ENCODE measurements around the gene ZNF684. TPM values are rescaled to one million over a fixed set of nuclear protein-coding genes. Genes with fewer than 3 reads are reported as not detected.
"Not testable (repeated sequence)": the region's sequence is repeated elsewhere in the genome, so short reads cannot be mapped to it uniquely, and the experiment has no call there.

Gene ZNF684
- total RNA-seq, 2 experiments from 2014 or later, result 6.6 to 6.8 TPM

- H3K27me3 Mint-ChIP-seq, result no peaks in the 10 kb centered on the region
- H3K4me1 Mint-ChIP-seq, result no peaks in the 10 kb centered on the region
- DNase-seq, result no peak
- no peak overlapping the region for H3K4me3 Mint-ChIP-seq
- POLR2A ChIA-PET, result no interaction called here
- H3K36me3 Mint-ChIP-seq (ENCODE audit: low read depth), result peaks cover 70% of the 10 kb centered on the region
- peaks cover 18% of the 10 kb centered on the region for H3K9me3 Mint-ChIP-seq
- H3K27ac Mint-ChIP-seq, result no peak overlapping the region
- CTCF ChIA-PET, result no interaction called here
Observed at GRCh38 chr1:40539338-40539737, 7.9 kb downstream of the ZNF684 start.

GRCh38 chr1:40546957-40547356 is 15.5 kb downstream of the ZNF684 start:
- H3K4me3 Mint-ChIP-seq, result no peak overlapping the region
- DNase-seq, result no peak
- no peaks in the 10 kb centered on the region for H3K27me3 Mint-ChIP-seq
- H3K27ac Mint-ChIP-seq, result no peak overlapping the region
- ChIA-PET CTCF (no interaction called here), POLR2A (no interaction called here)
- H3K36me3 Mint-ChIP-seq (ENCODE audit: low read depth), result peaks cover 63% of the 10 kb centered on the region
- peaks cover 41% of the 10 kb centered on the region for H3K9me3 Mint-ChIP-seq
- H3K4me1 Mint-ChIP-seq, result no peaks in the 10 kb centered on the region

- Mint-ChIP-seq H3K4me1 (no peaks in the 10 kb centered on the region), H3K27ac (no peak overlapping the region), H3K36me3 (ENCODE audit: low read depth) (peaks cover 8% of the 10 kb centered on the region), H3K27me3 (peaks cover 2% of the 10 kb centered on the region), H3K4me3 (no peak overlapping the region), H3K9me3 (peaks cover 13% of the 10 kb centered on the region)
- no peak for DNase-seq
- ChIA-PET POLR2A (no interaction called here), CTCF (no interaction called here)
Observed at GRCh38 chr1:40553017-40553416, 21.6 kb downstream of the ZNF684 start.

GRCh38 chr1:40554807-40555206 is 23.4 kb downstream of the ZNF684 start:
- POLR2A ChIA-PET; H3K4me3 Mint-ChIP-seq; H3K27me3 Mint-ChIP-seq; DNase-seq; CTCF ChIA-PET; H3K27ac Mint-ChIP-seq; H3K4me1 Mint-ChIP-seq; H3K36me3 Mint-ChIP-seq (ENCODE audit: low read depth): not testable (repeated sequence)
- H3K9me3 Mint-ChIP-seq, result peaks cover 11% of the 10 kb centered on the region

GRCh38 chr1:40556121-40556520 is 24.7 kb downstream of the ZNF684 start:
- POLR2A ChIA-PET, result no interaction called here
- DNase-seq, result no peak
- peaks cover 10% of the 10 kb centered on the region for H3K9me3 Mint-ChIP-seq
- H3K27me3 Mint-ChIP-seq, result peaks cover 2% of the 10 kb centered on the region
- no peak overlapping the region for H3K4me3 Mint-ChIP-seq
- CTCF ChIA-PET, result interaction anchor here (0.6 kb wide), 1 partner anchor 950 kb away, joined by 5 read pairs; no protein-coding TSS in a partner anchor
- H3K36me3 Mint-ChIP-seq (ENCODE audit: low read depth), result peaks cover 5% of the 10 kb centered on the region
- no peaks in the 10 kb centered on the region for H3K4me1 Mint-ChIP-seq
- H3K27ac Mint-ChIP-seq, result no peak overlapping the region

GRCh38 chr1:40558241-40558640 is 26.8 kb downstream of the ZNF684 start:
- CTCF ChIA-PET; POLR2A ChIA-PET; H3K27me3 Mint-ChIP-seq; DNase-seq; H3K36me3 Mint-ChIP-seq (ENCODE audit: low read depth); H3K27ac Mint-ChIP-seq; H3K4me3 Mint-ChIP-seq; H3K4me1 Mint-ChIP-seq: not testable (repeated sequence)
- H3K9me3 Mint-ChIP-seq, result peaks cover 10% of the 10 kb centered on the region

- ChIA-PET POLR2A (no interaction called here), CTCF (no interaction called here)
- no peaks in the 10 kb centered on the region for H3K4me1 Mint-ChIP-seq
- peaks cover 16% of the 10 kb centered on the region for H3K9me3 Mint-ChIP-seq
- H3K27me3 Mint-ChIP-seq, result peaks cover 3% of the 10 kb centered on the region
- no peak overlapping the region for H3K4me3 Mint-ChIP-seq
- peaks cover 5% of the 10 kb centered on the region for H3K36me3 Mint-ChIP-seq (ENCODE audit: low read depth)
- no peak for DNase-seq
- no peak overlapping the region for H3K27ac Mint-ChIP-seq
Observed at GRCh38 chr1:40562185-40562584, 30.7 kb downstream of the ZNF684 start.

GRCh38 chr1:40563266-40563665 is 31.8 kb downstream of the ZNF684 start:
- Mint-ChIP-seq H3K36me3 (ENCODE audit: low read depth) (peaks cover 5% of the 10 kb centered on the region), H3K9me3 (peaks cover 12% of the 10 kb centered on the region), H3K27me3 (peaks cover 3% of the 10 kb centered on the region), H3K4me1 (no peaks in the 10 kb centered on the region), H3K27ac (no peak overlapping the region), H3K4me3 (no peak overlapping the region)
- DNase-seq, result no peak
- POLR2A ChIA-PET, result no interaction called here
- CTCF ChIA-PET, result no interaction called here

- ChIA-PET CTCF (no interaction called here), POLR2A (no interaction called here)
- peaks cover 12% of the 10 kb centered on the region for H3K9me3 Mint-ChIP-seq
- peaks cover 5% of the 10 kb centered on the region for H3K36me3 Mint-ChIP-seq (ENCODE audit: low read depth)
- H3K4me3 Mint-ChIP-seq, result no peak overlapping the region
- no peak for DNase-seq
- no peaks in the 10 kb centered on the region for H3K4me1 Mint-ChIP-seq
- no peak overlapping the region for H3K27ac Mint-ChIP-seq
- peaks cover 3% of the 10 kb centered on the region for H3K27me3 Mint-ChIP-seq
Observed at GRCh38 chr1:40564506-40564905, 33.1 kb downstream of the ZNF684 start.

- DNase-seq, result no peak
- peaks cover 11% of the 10 kb centered on the region for H3K9me3 Mint-ChIP-seq
- no peaks in the 10 kb centered on the region for H3K4me1 Mint-ChIP-seq
- H3K4me3 Mint-ChIP-seq, result no peak overlapping the region
- CTCF ChIA-PET, result no interaction called here
- peaks cover 3% of the 10 kb centered on the region for H3K27me3 Mint-ChIP-seq
- no peak overlapping the region for H3K27ac Mint-ChIP-seq
- H3K36me3 Mint-ChIP-seq (ENCODE audit: low read depth), result peaks cover 2% of the 10 kb centered on the region
- POLR2A ChIA-PET, result no interaction called here
Observed at GRCh38 chr1:40564913-40565312, 33.5 kb downstream of the ZNF684 start.

GRCh38 chr1:40567825-40568224 is 36.4 kb downstream of the ZNF684 start:
- H3K27ac Mint-ChIP-seq, result no peak overlapping the region
- peaks cover 6% of the 10 kb centered on the region for H3K27me3 Mint-ChIP-seq
- H3K9me3 Mint-ChIP-seq, result peaks cover 8% of the 10 kb centered on the region
- ChIA-PET CTCF (no interaction called here), POLR2A (no interaction called here)
- H3K36me3 Mint-ChIP-seq (ENCODE audit: low read depth), result no peaks in the 10 kb centered on the region
- DNase-seq, result no peak
- H3K4me1 Mint-ChIP-seq, result no peaks in the 10 kb centered on the region
- no peak overlapping the region for H3K4me3 Mint-ChIP-seq

- POLR2A ChIA-PET; H3K27me3 Mint-ChIP-seq; H3K4me1 Mint-ChIP-seq; H3K9me3 Mint-ChIP-seq; H3K27ac Mint-ChIP-seq; DNase-seq; H3K36me3 Mint-ChIP-seq (ENCODE audit: low read depth); H3K4me3 Mint-ChIP-seq: not testable (repeated sequence)
- CTCF ChIA-PET, result interaction anchor here (0.7 kb wide), 1 partner anchor 211 kb away, joined by 3 read pairs; no protein-coding TSS in a partner anchor
Observed at GRCh38 chr1:40574805-40575204, 43.4 kb downstream of the ZNF684 start.

GRCh38 chr1:40575336-40575735 is 43.9 kb downstream of the ZNF684 start:
- peaks cover 10% of the 10 kb centered on the region for H3K27me3 Mint-ChIP-seq
- H3K27ac Mint-ChIP-seq, result no peak overlapping the region
- no peaks in the 10 kb centered on the region for H3K36me3 Mint-ChIP-seq (ENCODE audit: low read depth)
- H3K4me1 Mint-ChIP-seq, result no peaks in the 10 kb centered on the region
- POLR2A ChIA-PET, result no interaction called here
- no peak for DNase-seq
- CTCF ChIA-PET, result no interaction called here
- H3K4me3 Mint-ChIP-seq, result no peak overlapping the region
- no peaks in the 10 kb centered on the region for H3K9me3 Mint-ChIP-seq

- POLR2A ChIA-PET, result no interaction called here
- Mint-ChIP-seq H3K36me3 (ENCODE audit: low read depth) (no peaks in the 10 kb centered on the region), H3K4me3 (no peak overlapping the region), H3K27me3 (peaks cover 7% of the 10 kb centered on the region), H3K4me1 (peaks cover 11% of the 10 kb centered on the region), H3K27ac (no peak overlapping the region), H3K9me3 (no peaks in the 10 kb centered on the region)
- DNase-seq, result no peak
- CTCF ChIA-PET, result no interaction called here
Observed at GRCh38 chr1:40582116-40582515, 50.7 kb downstream of the ZNF684 start.

- no peaks in the 10 kb centered on the region for H3K9me3 Mint-ChIP-seq
- peaks cover 11% of the 10 kb centered on the region for H3K4me1 Mint-ChIP-seq
- H3K4me3 Mint-ChIP-seq, result no peak overlapping the region
- no peak overlapping the region for H3K27ac Mint-ChIP-seq
- no peaks in the 10 kb centered on the region for H3K36me3 Mint-ChIP-seq (ENCODE audit: low read depth)
- no peak for DNase-seq
- ChIA-PET POLR2A (no interaction called here), CTCF (no interaction called here)
- H3K27me3 Mint-ChIP-seq, result peaks cover 3% of the 10 kb centered on the region
Observed at GRCh38 chr1:40583980-40584379, 52.5 kb downstream of the ZNF684 start.

Data from activated CD4-positive, alpha-beta memory T cell treated with anti-CD3 and anti-CD28 coated beads, Interleukin-2, amount 10 ng/mL, durations not matched to agents 7 days and 5 days (primary cell).